SKM-1 treated with dmso at 0.1 percent for 144 hours (cell line): ENCODE measurements around the gene RPTOR.

Experiments
- DNase-seq: peaks from one replicate; lab custom pipeline; 2025; ENCODE audit not compliant: unreplicated experiment; lab: John Stamatoyannopoulos, UW

Gene RPTOR

GRCh38 chr17:80938556-80938955, 393.9 kb downstream of the RPTOR start:
- DNase-seq: peak; percentile 83

GRCh38 chr17:80939151-80940145, 394.8 kb downstream of the RPTOR start:
- DNase-seq: no peak

- DNase-seq: no peak
These were observed 395.8 kb downstream of the RPTOR start for GRCh38 chr17:80940171-80941123.

GRCh38 chr17:80941171-80941570, 396.5 kb downstream of the RPTOR start:
- DNase-seq: no peak

GRCh38 chr17:80941743-80942422, 397.2 kb downstream of the RPTOR start:
- no peak for DNase-seq

GRCh38 chr17:80942423-80943345, 398.0 kb downstream of the RPTOR start:
- no peak for DNase-seq

GRCh38 chr17:80943346-80944145, 398.9 kb downstream of the RPTOR start:
- no peak for DNase-seq

GRCh38 chr17:80944326-80944725, 399.7 kb downstream of the RPTOR start:
- no peak for DNase-seq

- no peak for DNase-seq
These were observed 401.1 kb downstream of the RPTOR start for GRCh38 chr17:80945736-80946135.

GRCh38 chr17:80946449-80946848, 401.8 kb downstream of the RPTOR start:
- no peak for DNase-seq

GRCh38 chr17:80947200-80947940, 402.7 kb downstream of the RPTOR start:
- no peak for DNase-seq

GRCh38 chr17:80948019-80948975, 403.7 kb downstream of the RPTOR start:
- DNase-seq: no peak

- no peak for DNase-seq
These were observed 404.4 kb downstream of the RPTOR start for GRCh38 chr17:80948976-80949450.

GRCh38 chr17:80949451-80950421, 405.1 kb downstream of the RPTOR start:
- no peak for DNase-seq

GRCh38 chr17:80950466-80951120, 406.0 kb downstream of the RPTOR start:
- DNase-seq: no peak
